H1 (cell line): ENCODE results near the gene KLF6. TPM values are rescaled to one million over a fixed set of nuclear protein-coding genes. Genes with fewer than 3 reads are reported as not detected.

ENCODE experiments used
- CEBPB ChIP-seq: IDR thresholded peaks from 2 replicates; pipeline ENCODE4 v1.6.1; 2012; ENCODE audit warnings: low read depth, low read length
- CHD2 ChIP-seq: IDR thresholded peaks from 2 replicates; pipeline ENCODE4 v1.6.1; 2012; ENCODE audit warnings: low read length, improper control_type of control experiment
- CTCF ChIP-seq, 3 experiments: IDR thresholded peaks; 1 replicate in 2 of 3; 2 replicates in 1 of 3; pipeline versions ENCODE4 v1.5.1 to v1.6.1; 2011; ENCODE audit warnings: low read length in 3 of 3, mild to moderate bottlenecking in 3 of 3, inconsistent platforms in 2 of 3, low read depth in 1 of 3, moderate library complexity in 1 of 3; ENCODE audit not compliant: insufficient read depth in 1 of 3; ENCODE audit errors: control extremely low read depth in 1 of 3
- EP300 ChIP-seq, 2 experiments: IDR thresholded peaks; 1 replicate in 1 of 2; 2 replicates in 1 of 2; pipeline ENCODE4 v1.6.1; 2011 to 2012; ENCODE audit warnings: low read depth in 2 of 2, low read length in 2 of 2, mild to moderate bottlenecking in 2 of 2, borderline replicate concordance in 1 of 2, inconsistent platforms in 1 of 2, moderate library complexity in 1 of 2
- NRF1 ChIP-seq: IDR thresholded peaks from 2 replicates; pipeline ENCODE4 v1.6.1; 2011; ENCODE audit warnings: mild to moderate bottlenecking, low read depth, low read length, improper control_type of control experiment
- TBP ChIP-seq: IDR thresholded peaks from 2 replicates; pipeline ENCODE4 v1.6.1; 2011; ENCODE audit warnings: low read depth, low read length, improper control_type of control experiment
- TCF12 ChIP-seq: IDR thresholded peaks from 2 replicates; pipeline ENCODE4 v1.6.1; 2011; ENCODE audit warnings: low read depth, mild to moderate bottlenecking, low read length
- polyA plus RNA-seq, 7 experiments: library from polyadenylated mRNA; depleted of rRNA in 3 of 7; stranded (reverse) in 5 of 7; unstranded in 2 of 7; fragments of >200 nt in 5 of 7; fragments of 200-250 nt in 2 of 7; gene quantifications; 1 replicate in 5 of 7; 2 replicates in 1 of 7; 4 replicates in 1 of 7; pipeline versions ENCODE4 v1.2.1 to v1.2.3, GENCODE V29; 2011 to 2013; ENCODE audit warnings: missing spikeins in 2 of 7, mixed read lengths in 2 of 7
- total RNA-seq: library from RNA; stranded (reverse); fragmentation: NEBNext Ultra II Directional; extraction: Animal tissue kit (Norgen Biotek cat#: 25700); gene quantifications from 2 replicates; pipeline ENCODE4 v1.2.1, GENCODE V29; 2021

Gene KLF6
- total and polyA plus RNA-seq, 2 of the 8 experiments (the other 6 are each of a cell fraction or from before 2014, with no cell fraction given): 5.7 to 19.5 TPM

DNA sequence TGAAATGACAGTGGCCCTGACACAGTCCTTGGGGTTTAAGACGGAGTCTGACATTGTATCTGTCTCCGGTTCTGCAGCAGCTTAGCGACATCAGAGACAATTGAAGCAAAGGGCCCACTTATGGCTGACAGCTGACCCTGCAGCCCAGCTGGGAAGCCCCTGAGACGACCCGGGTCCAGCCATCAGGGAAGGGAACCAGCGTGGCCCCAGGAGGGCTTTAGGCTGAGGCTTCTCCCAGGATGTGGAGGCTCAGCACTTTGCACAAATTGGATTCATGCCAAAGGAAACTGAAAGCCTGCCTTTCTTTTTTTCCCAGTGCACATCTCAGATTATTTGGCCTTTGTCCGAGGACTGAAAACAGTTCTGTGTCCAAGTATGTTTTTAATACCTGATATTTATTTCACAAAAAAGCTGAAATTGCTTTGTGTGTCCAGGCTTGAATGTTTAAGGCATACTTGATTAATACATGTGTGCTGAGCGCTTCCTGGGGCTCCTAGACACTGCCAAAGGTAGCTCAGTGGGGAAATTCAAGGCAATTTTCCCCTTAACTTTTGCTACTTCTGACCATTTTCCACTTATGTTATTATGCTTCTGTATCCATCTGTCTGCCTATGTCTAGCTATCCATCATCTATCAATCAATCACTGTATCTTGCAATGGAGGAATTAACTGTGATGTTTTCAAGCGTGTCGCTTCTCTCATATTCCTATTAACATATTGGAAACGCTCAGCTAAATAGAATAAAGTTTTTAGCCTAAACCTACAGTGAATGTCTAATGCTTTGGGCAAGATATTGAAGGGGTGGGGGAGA is 34.8 kb downstream of the KLF6 start (continued):
- TF ChIP-seq CTCF (IDR thresholded peaks at IDR 0.05; ENCODE audit: control extremely low read depth in 1 of 3, insufficient read depth in 1 of 3, low read depth in 1 of 3, low read length in 3 of 3): no peak
- TF ChIP-seq CHD2: no peak
- TF ChIP-seq CEBPB: no peak
- no peak for TF ChIP-seq TCF12
- TF ChIP-seq TBP: no peak
- no peak for TF ChIP-seq NRF1
- no peak for TF ChIP-seq EP300 (IDR thresholded peaks at IDR 0.05; ENCODE audit: borderline replicate concordance in 1 of 2, low read depth in 2 of 2, low read length in 2 of 2)
- TF ChIP-seq, all 59 proteins: peak for 0
